ENCODE data around the gene DAAM2.

GRCh38 chr6:39765508-39766065, 26.6 kb upstream of the DAAM2 start:
- TF ChIP-seq CTCF (IDR thresholded peaks at IDR 0.05): no peak
- no peak for TF ChIP-seq POLR2A (IDR thresholded peaks at IDR 0.05)
